HG03439 (cell line): ENCODE data around the gene UQCC2.

Experiments
- ATAC-seq: cut with Tn5 transposase; IDR thresholded peaks from one replicate; pipeline ENCODE4 v1.9.1; 2021; ENCODE audit warnings: mild to moderate bottlenecking, moderate library complexity; ENCODE audit not compliant: unreplicated experiment

UQCC2 gene

DNA sequence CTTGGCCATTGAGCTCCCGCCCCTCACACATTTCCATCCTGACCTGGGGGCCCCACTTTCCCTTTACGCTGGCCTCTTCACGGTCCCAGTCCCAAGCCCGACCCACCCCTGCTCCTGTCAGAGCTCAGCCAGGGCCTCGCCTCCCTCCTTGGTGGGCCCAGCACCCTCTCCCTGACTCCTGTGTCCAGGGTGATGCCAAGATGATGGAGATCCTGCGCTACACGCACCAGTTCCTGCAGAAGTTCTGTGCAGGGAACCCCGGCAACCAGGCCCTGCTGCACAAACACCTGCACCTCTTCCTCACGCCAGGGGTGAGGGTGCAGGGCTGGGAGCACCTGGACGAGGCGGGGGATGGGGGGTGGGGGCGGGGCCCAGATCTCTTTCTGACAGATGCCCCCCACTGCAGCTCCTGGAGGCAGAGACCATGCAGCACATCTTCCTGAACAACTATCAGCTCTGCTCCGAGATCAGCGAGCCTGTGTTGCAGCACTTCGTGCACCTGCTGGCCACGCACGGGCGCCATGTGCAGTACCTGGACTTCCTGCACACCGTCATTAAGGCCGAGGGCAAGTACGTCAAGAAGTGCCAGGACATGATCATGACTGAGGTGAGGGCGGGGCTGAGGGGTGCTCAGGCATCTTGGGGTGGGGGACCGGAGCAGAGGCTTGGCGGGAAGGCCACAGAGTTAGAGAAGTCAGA is 33.1 kb downstream of the UQCC2 start:
- ATAC-seq: no peak

DNA sequence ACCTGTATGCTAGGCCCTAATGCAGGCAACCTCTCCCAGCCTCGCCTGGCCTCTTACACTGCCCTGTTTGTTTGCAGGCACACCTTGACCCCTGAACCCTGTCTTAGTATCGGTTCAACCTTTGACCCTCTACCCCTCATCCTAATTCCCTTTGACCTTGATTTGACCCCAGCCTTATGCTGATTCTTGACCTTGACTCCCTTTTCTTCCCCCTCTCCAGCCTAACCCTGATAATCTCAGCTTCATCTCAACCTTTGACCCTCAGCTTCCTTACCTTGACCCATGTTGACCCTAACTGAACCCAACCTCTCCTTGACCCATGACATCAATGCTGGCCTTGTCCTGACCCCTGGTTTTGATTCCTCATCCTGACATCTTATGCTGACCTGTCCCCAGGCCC is 33.8 kb downstream of the UQCC2 start:
- no peak for ATAC-seq

- ATAC-seq: no peak
These were observed 34.3 kb downstream of the UQCC2 start for GRCh38 chr6:33677143-33677660.

DNA sequence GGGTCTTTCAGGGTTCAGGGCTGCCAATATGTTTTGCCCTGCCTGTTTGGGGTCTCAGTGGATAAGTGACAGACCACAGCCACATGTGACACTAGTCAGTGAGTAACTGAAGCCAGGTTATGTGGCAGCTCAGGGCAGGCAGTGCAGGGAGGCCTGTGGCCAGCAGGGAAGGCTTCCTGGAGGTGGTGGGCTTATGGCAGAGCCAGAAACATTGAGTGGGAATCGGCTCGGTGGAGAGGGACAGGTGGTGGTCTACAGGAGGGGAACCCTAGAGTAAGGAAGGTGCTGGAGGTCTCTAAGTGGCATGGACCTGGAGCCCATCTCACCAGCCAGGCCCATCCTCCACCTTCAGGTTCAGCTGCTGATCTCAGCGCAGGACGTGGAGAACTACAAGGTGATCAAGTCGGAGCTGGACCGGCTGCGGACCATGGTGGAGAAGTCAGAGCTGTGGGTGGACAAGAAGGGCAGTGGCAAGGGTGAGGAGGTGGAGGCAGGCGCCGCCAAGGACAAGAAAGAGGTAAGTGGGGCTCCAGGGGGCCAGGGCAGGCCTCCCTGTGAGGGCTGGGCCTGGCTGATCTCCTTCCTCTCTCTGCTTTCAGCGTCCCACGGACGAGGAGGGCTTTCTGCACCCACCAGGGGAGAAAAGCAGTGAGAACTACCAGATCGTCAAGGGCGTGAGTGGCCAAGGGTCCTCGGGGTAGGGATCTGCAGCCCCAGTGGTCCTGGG is 34.9 kb downstream of the UQCC2 start:
- no peak for ATAC-seq

GRCh38 chr6:33675968-33676367 is 35.5 kb downstream of the UQCC2 start:
- ATAC-seq: no peak

DNA sequence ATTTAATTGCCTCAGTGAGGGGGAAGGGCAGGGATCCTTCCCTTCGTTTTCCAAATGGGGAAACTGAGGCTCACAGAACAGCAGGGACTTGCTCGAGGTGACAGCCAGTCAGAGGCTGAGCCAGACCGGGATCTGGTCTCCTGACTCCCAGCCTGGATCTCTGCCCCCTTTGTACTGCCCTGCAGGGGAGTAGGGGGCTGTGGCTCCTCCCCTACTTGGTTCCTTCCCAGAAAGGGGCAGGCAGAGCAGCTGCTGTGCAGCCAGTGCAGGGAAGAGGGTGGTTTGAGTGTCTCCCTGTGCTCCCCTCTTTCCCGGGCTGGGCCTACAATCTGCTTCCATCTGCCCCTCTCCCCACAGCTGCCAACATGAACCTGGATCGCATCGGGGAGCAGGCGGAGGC is 37.6 kb downstream of the UQCC2 start:
- no peak for ATAC-seq

- no peak for ATAC-seq
These were observed 38.7 kb downstream of the UQCC2 start for GRCh38 chr6:33672808-33673207.

- no peak for ATAC-seq
These were observed 39.8 kb downstream of the UQCC2 start for GRCh38 chr6:33671744-33672072.

DNA sequence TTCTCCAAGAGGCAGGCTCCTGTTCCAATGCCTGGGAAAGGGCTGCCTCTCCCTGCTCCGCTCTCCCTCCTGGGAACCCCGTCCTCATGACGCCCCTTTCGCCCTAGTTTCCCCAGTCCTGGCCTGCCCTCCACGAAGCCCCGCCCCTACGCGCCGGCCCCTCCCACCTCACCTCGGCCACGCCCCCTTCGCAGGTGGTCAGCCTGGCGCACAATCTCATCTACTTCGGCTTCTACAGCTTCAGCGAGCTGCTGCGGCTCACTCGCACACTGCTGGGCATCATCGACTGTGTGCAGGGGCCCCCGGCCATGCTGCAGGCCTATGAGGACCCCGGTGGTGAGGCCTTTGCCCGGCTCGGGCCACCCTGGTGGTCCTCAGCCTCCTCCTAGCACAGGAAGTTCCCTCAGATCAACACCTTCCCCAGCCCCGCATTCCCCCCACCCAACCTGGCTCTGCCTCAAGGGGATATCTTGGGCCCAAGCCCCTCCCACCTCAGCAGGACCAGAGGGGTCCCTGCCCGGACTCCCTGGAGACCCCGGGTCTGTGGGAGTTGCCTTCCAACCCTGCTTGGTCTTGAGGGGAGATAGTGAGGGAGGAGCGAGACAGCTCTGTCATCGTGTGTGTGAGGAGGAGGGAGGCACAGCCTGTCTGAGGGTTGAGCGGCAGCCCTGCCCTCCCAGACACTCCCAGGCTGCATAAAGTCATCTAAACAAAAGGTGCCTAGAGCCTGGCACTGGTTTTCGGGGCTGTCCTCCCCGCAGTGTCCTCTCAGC is 40.3 kb downstream of the UQCC2 start:
- ATAC-seq: no peak

DNA sequence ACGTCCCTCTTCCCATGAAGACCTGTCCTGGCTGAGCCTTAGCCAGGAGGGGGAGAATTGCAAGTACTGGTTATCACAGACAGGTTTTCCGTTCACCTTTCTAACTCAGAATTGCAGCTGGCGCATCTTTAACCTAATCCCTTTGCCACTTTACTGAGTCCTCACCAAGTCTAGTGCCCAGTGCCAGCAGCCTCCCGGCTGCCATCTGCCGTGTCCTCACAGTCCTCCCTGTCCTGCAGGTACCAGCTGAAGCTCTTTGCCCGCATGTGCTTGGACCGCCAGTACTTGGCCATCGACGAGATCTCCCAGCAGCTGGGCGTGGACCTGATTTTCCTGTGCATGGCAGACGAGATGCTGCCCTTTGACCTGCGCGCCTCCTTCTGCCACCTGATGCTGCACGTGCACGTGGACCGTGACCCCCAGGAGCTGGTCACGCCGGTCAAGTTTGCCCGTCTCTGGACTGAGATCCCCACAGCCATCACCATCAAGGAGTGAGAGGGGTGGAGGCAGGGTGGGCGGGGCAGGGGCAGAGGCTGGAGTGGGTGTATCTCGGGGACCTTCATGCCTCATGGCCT is 41.3 kb downstream of the UQCC2 start:
- ATAC-seq: no peak

DNA sequence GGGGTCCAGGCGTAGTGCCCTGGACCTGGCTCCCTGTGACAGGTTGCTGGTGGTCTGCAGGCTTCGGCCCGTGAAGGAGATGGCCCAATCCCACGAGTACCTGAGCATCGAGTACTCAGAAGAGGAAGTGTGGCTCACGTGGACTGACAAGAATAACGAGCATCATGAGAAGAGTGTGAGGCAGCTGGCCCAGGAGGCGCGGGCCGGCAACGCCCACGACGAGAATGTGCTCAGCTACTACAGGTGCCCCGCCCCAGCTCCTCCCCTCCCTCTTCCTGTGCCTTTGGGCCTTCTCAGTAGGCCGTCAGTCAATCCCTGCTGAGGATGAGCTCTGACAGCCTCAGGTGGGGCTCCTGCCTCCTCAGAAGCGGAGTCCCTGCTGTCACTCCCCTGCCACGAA is 42.6 kb downstream of the UQCC2 start:
- ATAC-seq: no peak

- no peak for ATAC-seq
These were observed 43.2 kb downstream of the UQCC2 start for GRCh38 chr6:33668328-33668727.

DNA sequence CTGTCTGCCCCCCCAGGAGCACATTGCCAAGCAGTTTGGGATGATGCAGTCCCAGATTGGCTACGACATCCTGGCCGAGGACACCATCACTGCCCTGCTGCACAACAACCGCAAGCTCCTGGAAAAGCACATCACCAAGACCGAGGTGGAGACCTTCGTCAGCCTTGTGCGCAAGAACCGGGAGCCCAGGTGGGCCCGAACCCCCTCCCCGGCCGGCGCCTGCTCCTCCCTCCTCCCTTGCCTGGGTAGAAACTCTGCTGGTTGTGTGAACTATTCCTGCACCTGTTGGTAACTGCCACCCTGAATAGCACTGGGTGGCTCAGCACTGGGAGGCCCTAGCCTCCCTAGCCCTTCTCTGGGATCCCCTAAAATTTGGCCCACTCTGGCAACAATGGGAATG is 43.7 kb downstream of the UQCC2 start:
- ATAC-seq: no peak

DNA sequence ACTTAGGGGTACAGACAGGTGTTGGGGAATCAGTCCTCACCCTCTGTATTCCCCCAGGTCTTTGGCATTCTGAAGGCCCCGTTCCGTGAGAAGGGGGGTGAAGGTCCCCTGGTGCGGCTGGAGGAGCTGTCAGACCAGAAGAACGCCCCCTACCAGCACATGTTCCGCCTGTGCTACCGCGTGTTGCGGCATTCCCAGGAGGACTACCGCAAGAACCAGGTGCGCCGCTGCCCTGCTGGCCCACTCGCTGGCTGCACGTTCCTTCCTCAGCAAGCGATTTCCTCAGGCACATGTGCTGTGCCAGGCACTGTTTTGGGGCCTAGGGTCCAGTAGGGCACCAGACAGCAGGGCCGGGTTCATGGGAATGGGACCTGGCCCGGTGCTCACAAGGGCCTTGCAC is 44.4 kb downstream of the UQCC2 start:
- no peak for ATAC-seq

- no peak for ATAC-seq
These were observed 45.5 kb downstream of the UQCC2 start for GRCh38 chr6:33665957-33666356.

DNA sequence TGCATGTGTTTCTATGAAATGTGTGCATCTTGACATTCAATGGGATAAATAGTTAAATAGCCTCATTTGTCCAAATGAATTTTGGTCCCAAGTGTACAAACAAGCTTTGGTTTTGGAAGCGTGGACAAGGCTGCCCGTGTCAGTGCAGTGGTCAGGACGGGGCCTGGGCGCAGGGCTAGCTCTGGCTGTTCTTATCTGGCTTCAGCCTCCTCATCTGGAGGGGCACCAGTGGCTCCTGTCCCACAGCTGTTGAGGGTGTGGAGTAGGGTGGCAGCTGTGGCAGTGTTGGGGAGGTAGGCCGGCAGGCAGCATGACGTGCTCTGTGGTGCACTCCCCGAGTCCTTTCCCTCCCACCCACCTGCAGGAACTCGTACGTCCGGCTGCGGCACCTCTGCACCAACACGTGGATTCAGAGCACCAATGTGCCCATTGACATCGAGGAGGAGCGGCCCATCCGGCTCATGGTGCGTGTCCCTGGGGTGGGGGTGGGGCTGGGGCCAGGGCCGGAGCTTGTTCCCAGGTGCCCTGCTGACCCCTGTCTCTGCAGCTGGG is 46.9 kb downstream of the UQCC2 start:
- ATAC-seq: no peak

- no peak for ATAC-seq
These were observed 47.6 kb downstream of the UQCC2 start for GRCh38 chr6:33663727-33664449.

DNA sequence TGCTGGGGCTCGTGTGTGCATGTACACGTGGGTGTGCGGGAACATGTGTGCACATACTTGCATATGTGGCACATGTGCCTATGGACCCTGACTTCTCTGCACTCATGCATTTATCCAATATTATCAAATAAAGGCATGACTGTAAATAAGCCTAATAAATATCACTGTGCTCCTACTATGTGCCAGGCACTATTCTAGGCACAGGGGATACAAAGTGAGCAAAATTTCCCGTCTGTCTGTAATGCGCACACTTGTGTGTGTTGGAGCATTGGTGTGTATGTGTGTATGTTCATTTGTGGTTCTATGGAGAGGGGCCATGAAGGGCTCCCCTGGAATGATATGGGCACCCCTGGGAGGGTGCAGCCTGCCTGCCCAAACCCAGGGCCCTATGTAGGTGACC is 48.5 kb downstream of the UQCC2 start:
- ATAC-seq: no peak

DNA sequence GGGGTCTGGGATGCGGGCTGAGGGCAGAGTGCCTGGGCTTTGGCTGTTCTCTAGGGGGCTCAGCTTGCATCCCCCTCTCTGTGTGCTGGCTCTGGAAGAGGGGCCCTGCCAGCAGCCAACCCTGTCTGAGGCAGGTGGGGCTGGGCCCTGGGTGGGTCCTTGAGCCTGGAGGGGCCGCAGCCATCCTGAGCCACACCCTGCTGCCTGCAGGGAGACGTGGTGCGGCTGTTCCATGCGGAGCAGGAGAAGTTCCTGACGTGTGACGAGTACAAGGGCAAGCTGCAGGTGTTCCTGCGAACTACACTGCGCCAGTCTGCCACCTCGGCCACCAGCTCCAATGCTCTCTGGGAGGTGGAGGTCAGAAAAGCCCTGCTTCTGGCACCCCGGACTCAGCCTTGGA is 49.2 kb downstream of the UQCC2 start:
- no peak for ATAC-seq

DNA sequence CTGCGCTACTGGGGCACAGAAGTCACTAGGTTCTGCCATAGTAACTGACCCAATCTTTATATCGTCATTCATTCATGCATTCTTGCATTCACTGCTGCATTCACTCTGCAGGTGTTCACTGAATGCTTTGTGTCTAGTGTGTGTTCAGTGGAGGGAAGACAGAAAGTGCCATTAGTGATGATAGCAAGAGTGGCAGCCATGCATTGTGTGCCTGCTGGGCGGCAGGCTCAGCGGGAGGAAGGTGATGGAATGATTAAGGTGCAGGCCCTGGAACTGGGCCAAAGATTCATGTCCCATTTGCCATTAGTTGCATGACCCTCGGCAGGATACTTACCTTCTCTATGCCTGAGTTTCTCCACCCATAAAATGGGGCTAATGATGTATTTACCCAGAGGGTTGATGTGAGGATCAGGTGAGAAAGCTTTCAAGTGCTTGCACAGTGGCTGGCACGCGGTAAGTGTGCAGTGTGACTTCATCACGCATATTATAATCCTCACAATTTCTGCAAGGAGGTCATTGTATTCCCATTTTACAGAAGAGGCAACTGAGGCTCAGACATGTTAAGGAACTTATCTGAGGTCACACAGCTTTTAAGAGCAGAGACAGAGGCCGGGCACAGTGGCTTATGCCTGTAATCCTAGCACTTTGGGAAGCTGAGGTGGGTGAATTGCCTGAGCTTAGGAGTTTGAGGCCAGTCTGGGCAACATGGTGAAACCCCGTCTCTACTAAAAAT is 50.2 kb downstream of the UQCC2 start:
- no peak for ATAC-seq
